ENCODE data around the gene SMARCC2.

The SMARCC2 gene

GRCh38 chr12:56189099-56189917 lies at the start of gene SMARCC2:
SMARCC2 (minus strand) TSS chr12:56189483; CDS start chr12:56189461, 22 bp downstream.
- peaks cover 44% of the 10 kb centered on the region for H3K4me1 Mint-ChIP-seq (ENCODE audit: low read depth)
- H3K27ac Mint-ChIP-seq, result peak within 1 kb of the TSS; percentile 99
- H3K27me3 Mint-ChIP-seq (ENCODE audit: low read depth), result no peaks in the 10 kb centered on the region
- DNase-seq (ENCODE audit: low spot score), result peak; percentile 87
- H3K36me3 Mint-ChIP-seq (ENCODE audit: low read depth), result peaks cover 34% of the 10 kb centered on the region
- no peaks in the 10 kb centered on the region for H3K9me3 Mint-ChIP-seq
- H3K4me3 Mint-ChIP-seq, result peak within 1 kb of the TSS; percentile 95

GRCh38 chr12:56237552-56237951 lies 48.3 kb upstream of the SMARCC2 start:
- peaks cover under 1% of the 10 kb centered on the region for H3K4me1 Mint-ChIP-seq (ENCODE audit: low read depth)
- H3K4me3 Mint-ChIP-seq, result no peak overlapping the region
- H3K9me3 Mint-ChIP-seq, result no peaks in the 10 kb centered on the region
- no peak overlapping the region for H3K27ac Mint-ChIP-seq
- H3K27me3 Mint-ChIP-seq (ENCODE audit: low read depth), result no peaks in the 10 kb centered on the region
- DNase-seq (ENCODE audit: low spot score), result no peak
- H3K36me3 Mint-ChIP-seq (ENCODE audit: low read depth), result peaks cover 19% of the 10 kb centered on the region

DNA sequence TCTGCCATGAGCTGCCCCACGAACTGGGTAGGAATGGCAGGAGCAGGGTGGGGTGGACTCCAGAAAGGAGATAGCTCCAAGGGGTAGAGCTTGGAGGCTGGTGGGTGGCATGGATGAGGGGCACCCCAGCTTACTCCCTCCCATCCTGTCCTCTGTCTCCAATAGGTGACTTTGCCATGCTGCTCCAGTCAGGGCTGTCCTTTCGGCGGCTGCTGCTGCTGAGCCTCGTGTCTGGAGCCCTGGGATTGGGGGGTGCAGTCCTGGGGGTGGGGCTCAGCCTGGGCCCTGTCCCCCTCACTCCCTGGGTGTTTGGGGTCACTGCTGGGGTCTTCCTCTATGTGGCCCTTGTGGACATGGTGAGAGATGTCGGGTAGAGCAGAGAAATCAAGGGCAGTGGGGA lies 47.7 kb upstream of the SMARCC2 start:
- Mint-ChIP-seq H3K9me3 (no peaks in the 10 kb centered on the region), H3K27ac (no peak overlapping the region)

DNA sequence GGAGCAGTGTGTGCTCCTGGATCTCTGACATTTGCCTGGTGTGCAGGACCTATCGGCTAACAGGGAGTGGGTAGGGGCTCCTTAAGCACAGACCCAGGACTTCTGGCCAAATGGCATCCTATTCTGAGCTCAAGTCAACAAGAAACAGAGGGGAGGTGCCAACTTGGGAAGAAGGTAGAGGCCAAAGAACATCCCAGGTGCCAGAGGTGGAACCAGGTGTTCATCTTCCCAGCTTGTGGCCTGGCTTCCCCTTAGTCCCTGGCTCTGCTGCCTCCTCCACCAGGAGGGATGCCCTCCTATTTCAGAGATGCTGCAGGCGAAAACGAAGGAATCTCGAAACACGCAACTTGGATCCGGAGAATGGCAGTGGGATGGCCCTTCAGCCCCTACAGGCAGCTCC lies 46.8 kb upstream of the SMARCC2 start:
- no peaks in the 10 kb centered on the region for H3K27me3 Mint-ChIP-seq (ENCODE audit: low read depth)
- H3K4me1 Mint-ChIP-seq (ENCODE audit: low read depth), result no peaks in the 10 kb centered on the region
- H3K27ac Mint-ChIP-seq, result no peak overlapping the region
- H3K4me3 Mint-ChIP-seq, result no peak overlapping the region
- H3K36me3 Mint-ChIP-seq (ENCODE audit: low read depth), result peaks cover 8% of the 10 kb centered on the region
- DNase-seq (ENCODE audit: low spot score), result no peak
- no peaks in the 10 kb centered on the region for H3K9me3 Mint-ChIP-seq

More for the DNA sequence above, 47.7 kb upstream of the SMARCC2 start:
- Mint-ChIP-seq H3K36me3 (ENCODE audit: low read depth) (peaks cover 14% of the 10 kb centered on the region), H3K4me1 (ENCODE audit: low read depth) (no peaks in the 10 kb centered on the region), H3K4me3 (no peak overlapping the region), H3K27me3 (ENCODE audit: low read depth) (no peaks in the 10 kb centered on the region)
- no peak for DNase-seq (ENCODE audit: low spot score)

GRCh38 chr12:56234746-56235436 lies 45.6 kb upstream of the SMARCC2 start:
- H3K4me3 Mint-ChIP-seq, result no peak overlapping the region

GRCh38 chr12:56231184-56231582 lies 41.9 kb upstream of the SMARCC2 start:
- Mint-ChIP-seq H3K4me3 (no peak overlapping the region), H3K27ac (no peak overlapping the region), H3K9me3 (no peaks in the 10 kb centered on the region), H3K27me3 (ENCODE audit: low read depth) (no peaks in the 10 kb centered on the region), H3K36me3 (ENCODE audit: low read depth) (peaks cover 4% of the 10 kb centered on the region), H3K4me1 (ENCODE audit: low read depth) (peaks cover 2% of the 10 kb centered on the region)
- no peak for DNase-seq (ENCODE audit: low spot score)

More at GRCh38 chr12:56234746-56235436, 45.6 kb upstream of the SMARCC2 start:
- Mint-ChIP-seq H3K27me3 (ENCODE audit: low read depth) (no peaks in the 10 kb centered on the region), H3K9me3 (no peaks in the 10 kb centered on the region), H3K27ac (no peak overlapping the region), H3K36me3 (ENCODE audit: low read depth) (peaks cover 5% of the 10 kb centered on the region), H3K4me1 (ENCODE audit: low read depth) (no peaks in the 10 kb centered on the region)
- no peak for DNase-seq (ENCODE audit: low spot score)

GRCh38 chr12:56230432-56231183 lies 41.3 kb upstream of the SMARCC2 start:
- DNase-seq (ENCODE audit: low spot score), result no peak

GRCh38 chr12:56229916-56230431 lies 40.7 kb upstream of the SMARCC2 start, which contains the start of gene SLC39A5:
SLC39A5 (plus strand) TSS chr12:56230051; CDS start chr12:56231275, 1,224 bp downstream.
- no peak within 1 kb of the TSS for H3K4me3 Mint-ChIP-seq
- no peaks in the 10 kb centered on the region for H3K27me3 Mint-ChIP-seq (ENCODE audit: low read depth)
- H3K9me3 Mint-ChIP-seq, result no peaks in the 10 kb centered on the region
- DNase-seq (ENCODE audit: low spot score), result no peak
- peaks cover 9% of the 10 kb centered on the region for H3K4me1 Mint-ChIP-seq (ENCODE audit: low read depth)
- H3K36me3 Mint-ChIP-seq (ENCODE audit: low read depth), result peaks cover 8% of the 10 kb centered on the region
- H3K27ac Mint-ChIP-seq, result no peak within 1 kb of the TSS

More at GRCh38 chr12:56230432-56231183, 41.3 kb upstream of the SMARCC2 start:
- Mint-ChIP-seq H3K27me3 (ENCODE audit: low read depth) (no peaks in the 10 kb centered on the region), H3K4me3 (no peak overlapping the region), H3K27ac (no peak overlapping the region), H3K36me3 (ENCODE audit: low read depth) (peaks cover 6% of the 10 kb centered on the region), H3K9me3 (no peaks in the 10 kb centered on the region), H3K4me1 (ENCODE audit: low read depth) (peaks cover 3% of the 10 kb centered on the region)

DNA sequence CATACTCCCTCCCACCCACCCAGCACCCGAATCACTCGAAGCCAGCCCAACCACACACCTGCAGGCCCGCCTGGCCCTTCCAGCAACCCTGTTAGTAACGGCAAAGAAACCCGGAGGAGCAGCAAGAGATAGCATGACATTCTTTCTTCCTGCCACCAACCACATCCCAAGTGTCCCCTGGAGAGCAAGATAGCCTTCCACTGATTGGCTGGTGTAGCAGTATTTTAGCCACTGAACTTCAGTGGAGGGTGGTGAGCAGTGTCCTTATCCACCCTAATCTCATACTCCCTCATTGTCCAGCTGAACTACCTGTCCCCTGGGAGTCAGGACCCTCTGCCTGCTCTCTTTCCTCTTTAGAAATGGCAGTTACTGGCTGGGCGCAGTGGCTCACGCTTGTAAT lies 39.8 kb upstream of the SMARCC2 start:
- peaks cover 8% of the 10 kb centered on the region for H3K36me3 Mint-ChIP-seq (ENCODE audit: low read depth)
- no peaks in the 10 kb centered on the region for H3K27me3 Mint-ChIP-seq (ENCODE audit: low read depth)
- no peak overlapping the region for H3K4me3 Mint-ChIP-seq
- no peak for DNase-seq (ENCODE audit: low spot score)
- no peaks in the 10 kb centered on the region for H3K9me3 Mint-ChIP-seq
- no peak overlapping the region for H3K27ac Mint-ChIP-seq
- peaks cover 13% of the 10 kb centered on the region for H3K4me1 Mint-ChIP-seq (ENCODE audit: low read depth)

GRCh38 chr12:56224954-56225353 lies 35.7 kb upstream of the SMARCC2 start:
- no peaks in the 10 kb centered on the region for H3K9me3 Mint-ChIP-seq
- peak overlapping the region; percentile 100 for H3K4me3 Mint-ChIP-seq
- peak overlapping the region; percentile 70 for H3K27ac Mint-ChIP-seq
- DNase-seq (ENCODE audit: low spot score), result no peak
- no peaks in the 10 kb centered on the region for H3K27me3 Mint-ChIP-seq (ENCODE audit: low read depth)
- H3K36me3 Mint-ChIP-seq (ENCODE audit: low read depth), result peaks cover 8% of the 10 kb centered on the region
- H3K4me1 Mint-ChIP-seq (ENCODE audit: low read depth), result peaks cover 40% of the 10 kb centered on the region

GRCh38 chr12:56224102-56224701 lies 34.9 kb upstream of the SMARCC2 start, which contains the start of gene NABP2:
NABP2 (plus strand) TSS chr12:56224342; CDS start chr12:56224857, 515 bp downstream.
- Mint-ChIP-seq H3K27me3 (ENCODE audit: low read depth) (no peaks in the 10 kb centered on the region), H3K36me3 (ENCODE audit: low read depth) (peaks cover 8% of the 10 kb centered on the region), H3K4me3 (peak within 1 kb of the TSS; percentile 100), H3K4me1 (ENCODE audit: low read depth) (peaks cover 40% of the 10 kb centered on the region), H3K9me3 (no peaks in the 10 kb centered on the region), H3K27ac (peak within 1 kb of the TSS; percentile 70)
- DNase-seq (ENCODE audit: low spot score), result peak; percentile 97

DNA sequence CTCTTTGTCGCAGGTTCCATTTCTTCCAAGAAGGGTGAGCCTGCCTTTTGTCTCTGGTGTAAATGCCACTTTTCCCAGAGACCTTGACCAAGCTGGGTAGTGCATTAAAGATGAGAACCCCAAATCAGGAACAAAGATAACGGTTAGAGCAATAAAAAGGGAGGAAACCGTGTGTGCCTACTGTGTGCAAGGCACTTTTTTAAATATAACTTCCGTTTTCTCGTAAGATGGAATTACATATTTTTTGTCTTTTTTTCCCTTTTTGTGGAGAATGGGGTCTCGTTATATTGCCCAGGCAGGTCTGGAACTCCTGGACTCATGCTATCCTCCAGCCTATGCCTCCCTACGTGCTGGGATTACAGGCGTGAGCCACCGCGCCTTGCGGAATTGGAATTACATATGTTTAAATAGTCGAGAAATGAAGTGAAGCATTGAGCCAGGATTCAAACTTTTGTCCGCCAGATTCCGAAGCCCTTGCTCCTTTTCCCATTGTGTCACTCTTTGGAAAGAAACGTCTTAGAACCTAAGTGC lies 34.4 kb upstream of the SMARCC2 start:
- Mint-ChIP-seq H3K27me3 (ENCODE audit: low read depth) (no peaks in the 10 kb centered on the region), H3K4me1 (ENCODE audit: low read depth) (peaks cover 40% of the 10 kb centered on the region), H3K9me3 (no peaks in the 10 kb centered on the region), H3K36me3 (ENCODE audit: low read depth) (peaks cover 8% of the 10 kb centered on the region), H3K27ac (peak overlapping the region; percentile 55), H3K4me3 (peak overlapping the region; percentile 100)
- DNase-seq (ENCODE audit: low spot score), result no peak

DNA sequence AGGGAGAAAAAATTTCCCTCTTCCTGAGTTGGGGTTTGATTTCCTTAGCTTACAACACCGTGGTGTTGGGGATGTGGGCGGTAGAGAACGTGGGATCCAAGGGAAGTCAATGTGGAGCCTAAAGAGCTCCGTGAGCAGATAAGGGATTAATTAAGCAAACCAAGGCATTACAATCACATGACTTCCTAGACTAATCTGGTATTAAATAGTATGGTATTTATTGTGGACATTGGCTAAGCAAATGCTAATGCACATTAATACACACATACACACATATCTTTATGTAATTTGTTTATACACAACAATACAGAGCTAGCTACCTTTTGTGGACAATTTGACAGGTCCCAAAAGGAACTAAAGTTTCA lies 33.2 kb upstream of the SMARCC2 start:
- Mint-ChIP-seq H3K36me3 (ENCODE audit: low read depth) (peaks cover 8% of the 10 kb centered on the region), H3K4me1 (ENCODE audit: low read depth) (peaks cover 40% of the 10 kb centered on the region), H3K27ac (peak overlapping the region; percentile 97), H3K9me3 (no peaks in the 10 kb centered on the region), H3K4me3 (peak overlapping the region; percentile 100), H3K27me3 (ENCODE audit: low read depth) (no peaks in the 10 kb centered on the region)
- no peak for DNase-seq (ENCODE audit: low spot score)

Data from T-helper 2 cell treated with Interferon-gamma antibody and Interleukin-4, amounts not matched to agents 5 μg/mL and 100 μg/mL, for 36 hours (primary cell).